Ovary (tissue), 9 donors: ENCODE results near the gene HNRNPA3. TPM values are rescaled to one million over a fixed set of nuclear protein-coding genes. Genes with fewer than 3 reads are reported as not detected.

Experiments used
- DNase-seq, 5 donors: peaks; one replicate each; pipeline ENCODE4 v3.0.0-alpha.2; 2019 to 2020
- H3K27ac ChIP-seq, 2 donors: fragments of 200-600 bp; one replicate each; pipeline versions ENCODE4 v1.5.1 to v1.8.0; 2019 to 2022
- H3K27me3 ChIP-seq: fragments of 200-600 bp; one replicate; pipeline ENCODE4 v1.8.0; 2022
- H3K36me3 ChIP-seq: fragments of 200-600 bp; sonication (generic); one replicate; pipeline ENCODE4 v1.5.1; 2019
- H3K4me1 ChIP-seq: one replicate; pipeline ENCODE4 v1.8.1; 2013; ENCODE audit warnings: mild to moderate bottlenecking, moderate library complexity; ENCODE audit not compliant: insufficient read depth
- H3K4me3 ChIP-seq: fragments of 200-600 bp; sonication (generic); one replicate; pipeline ENCODE4 v1.5.1; 2017
- H3K9me3 ChIP-seq, 2 donors: fragments of 200-600 bp in 1 of 2; sonication (generic) in 1 of 2; one replicate each; pipeline versions ENCODE4 v1.5.1 to v1.8.1; 2013 to 2019; ENCODE audit warnings: mild to moderate bottlenecking in 1 of 2, moderate library complexity in 1 of 2
- CTCF ChIP-seq, 3 donors: fragments of 450-650 bp in 2 of 3; fragments of 200-600 bp in 1 of 3; IDR thresholded peaks; one replicate each; pipeline versions ENCODE4 v1.5.1 to v1.8.0; 2016 to 2022; ENCODE audit warnings: antibody characterized with exemption in 3 of 3, mild to moderate bottlenecking in 1 of 3
- EP300 ChIP-seq: sonication (generic); formaldehyde crosslinking; IDR thresholded peaks from one replicate; pipeline ENCODE4 v1.6.1; 2017; ENCODE audit warnings: antibody characterized with exemption
- POLR2A ChIP-seq: fragments of 450-650 bp; IDR thresholded peaks from one replicate; pipeline ENCODE4 v1.6.1; 2017; ENCODE audit warnings: antibody characterized with exemption, mild to moderate bottlenecking, moderate library complexity
- WGBS, 3 donors: extraction: QIAGEN DNeasy Blood & Tissue Kit in 1 of 3; methylation state at CpG; one replicate each; pipeline versions ENCODE4 v1.1.5 to v1.1.7; 2013 to 2017; 5-methylcytosine and 5-hydroxymethylcytosine counted together
- intact Hi-C, 4 donors: fragments of 100-400 bp; cut with DNase I; formaldehyde crosslinking; loops; one replicate each; pipeline versions ENCODE4 v1.11.0 to v1.15.1; 2022 to 2023
- polyA plus RNA-seq, 2 donors: library from polyadenylated mRNA; stranded (reverse); fragments of 200-250 nt in 1 of 2; fragments of 350-450 nt in 1 of 2; fragmentation: Illumina TruSeq in 1 of 2; extraction: RNeasy Lipid Tissue Mini Kit (QIAGEN cat#74804) in 1 of 2; gene quantifications; one replicate each; pipeline ENCODE4 v1.2.3, GENCODE V29; 2013 to 2014
- total RNA-seq, 7 donors: library from RNA; depleted of rRNA in 2 of 7; stranded (reverse); fragments of >200 nt in 2 of 7; fragmentation: NEBNext Ultra II Directional in 3 of 7; extraction: Animal tissue kit (Norgen Biotek cat#: 25700) in 3 of 7; gene quantifications; one replicate each; pipeline versions ENCODE4 v1.1.0 to v1.2.4, GENCODE V29; 2016 to 2023
- donor health status: DM: no; HTN: no; CAD: no; lungs with moderate emphysema.
- donor health status: DM: no; HTN: no; CAD: no.
- donor health status: Bipolar disorder and iron deficiency.
- donor health status: DM: yes; HTN: yes; CAD: no.
- donor health status: DM: no; HTN: no; CAD: no.
- donor health status: DM: yes; HTN: yes; CAD: no.

The HNRNPA3 gene
- total and polyA plus RNA-seq, 9 donors: 71.0 to 273 (median 216) TPM

- H3K27me3 ChIP-seq: no peaks in the 10 kb centered on the region
- no peak for DNase-seq
- H3K36me3 ChIP-seq: no peaks in the 10 kb centered on the region
- no peaks in the 10 kb centered on the region for H3K4me1 ChIP-seq
- H3K4me3 ChIP-seq: no peak overlapping the region
- H3K27ac ChIP-seq: no peak overlapping the region
- no peaks in the 10 kb centered on the region for H3K9me3 ChIP-seq
- intact Hi-C loops: loop anchor here in 1 of 4 donors (5.0 kb wide), 1 partner anchor 430 kb away; no protein-coding TSS in a partner anchor
- TF ChIP-seq CTCF (IDR thresholded peaks at IDR 0.05) (no peak), EP300 (no peak), POLR2A (no peak)
These were observed 40.3 kb upstream of the HNRNPA3 start for GRCh38 chr2:177172034-177172880.

GRCh38 chr2:177174486-177174885 is 38.1 kb upstream of the HNRNPA3 start:
- Histone ChIP-seq H3K9me3 (no peaks in the 10 kb centered on the region), H3K4me3 (no peak overlapping the region), H3K27ac (no peak overlapping the region), H3K27me3 (no peaks in the 10 kb centered on the region), H3K4me1 (no peaks in the 10 kb centered on the region), H3K36me3 (no peaks in the 10 kb centered on the region)
- no peak for DNase-seq
- intact Hi-C loops: loop anchor here in 1 of 4 donors (5.0 kb wide), 1 partner anchor 428 kb away; no protein-coding TSS in a partner anchor
- TF ChIP-seq CTCF (IDR thresholded peaks at IDR 0.05): no peak
- no peak for TF ChIP-seq EP300
- no peak for TF ChIP-seq POLR2A
- WGBS, 3 donors: 35 to 49% (median 48%) methylated on average over 4 of the region's 4 CpGs

GRCh38 chr2:177175917-177176668 is 36.5 kb upstream of the HNRNPA3 start:
- no peaks in the 10 kb centered on the region for H3K36me3 ChIP-seq
- H3K4me1 ChIP-seq: no peaks in the 10 kb centered on the region
- DNase-seq: no peak
- 91 to 95% (median 92%) methylated on average over 7 of the region's 7 CpGs for WGBS, 3 donors
- intact Hi-C loops: no loop called here
- no peak overlapping the region for H3K27ac ChIP-seq
- no peaks in the 10 kb centered on the region for H3K27me3 ChIP-seq
- no peaks in the 10 kb centered on the region for H3K9me3 ChIP-seq
- H3K4me3 ChIP-seq: no peak overlapping the region
- TF ChIP-seq EP300 (no peak), CTCF (IDR thresholded peaks at IDR 0.05) (no peak), POLR2A (no peak)

- intact Hi-C loops: no loop called here
- Histone ChIP-seq H3K9me3 (no peaks in the 10 kb centered on the region), H3K4me1 (no peaks in the 10 kb centered on the region), H3K27ac (no peak overlapping the region), H3K4me3 (no peak overlapping the region), H3K36me3 (no peaks in the 10 kb centered on the region), H3K27me3 (no peaks in the 10 kb centered on the region)
- TF ChIP-seq EP300 (no peak), POLR2A (no peak), CTCF (IDR thresholded peaks at IDR 0.05) (no peak)
- DNase-seq: no peak
- WGBS, 3 donors: 34 to 57% (median 53%) methylated on average over 1 of the region's 1 CpG
These were observed 33.8 kb upstream of the HNRNPA3 start for GRCh38 chr2:177178797-177179196.
